ENCODE measurements around the gene ESYT1.

Gene ESYT1

DNA sequence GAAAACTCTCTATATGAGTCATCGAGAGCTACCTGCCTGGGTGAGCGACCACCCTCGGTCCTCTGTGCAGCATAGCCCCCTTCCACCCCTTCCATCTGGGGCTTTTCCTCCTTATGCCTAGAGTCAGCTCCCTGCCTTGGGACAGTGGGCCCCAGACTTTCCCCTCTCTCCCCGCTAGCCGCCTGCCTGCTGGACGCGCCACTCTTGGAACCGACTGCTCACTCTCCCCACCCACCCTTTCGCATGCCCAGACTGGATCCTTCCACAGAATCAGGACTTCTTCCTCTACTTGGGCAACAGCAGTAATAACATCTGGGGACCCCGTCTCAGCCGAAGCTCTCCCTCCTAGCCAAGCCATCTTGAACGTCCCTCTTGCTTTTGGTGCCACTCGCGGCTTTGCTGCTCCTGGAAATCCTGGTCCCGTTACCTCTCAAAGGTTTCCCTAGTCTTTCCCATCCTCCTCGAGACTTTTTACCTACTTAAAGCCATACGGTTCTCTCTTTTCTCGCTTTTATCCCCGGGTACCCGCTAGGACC is 671 bp downstream of the ESYT1 start:
- in situ Hi-C loops (cut with MboI; ENCODE audit: low sequenced_read_pairs): no loop called here

DNA sequence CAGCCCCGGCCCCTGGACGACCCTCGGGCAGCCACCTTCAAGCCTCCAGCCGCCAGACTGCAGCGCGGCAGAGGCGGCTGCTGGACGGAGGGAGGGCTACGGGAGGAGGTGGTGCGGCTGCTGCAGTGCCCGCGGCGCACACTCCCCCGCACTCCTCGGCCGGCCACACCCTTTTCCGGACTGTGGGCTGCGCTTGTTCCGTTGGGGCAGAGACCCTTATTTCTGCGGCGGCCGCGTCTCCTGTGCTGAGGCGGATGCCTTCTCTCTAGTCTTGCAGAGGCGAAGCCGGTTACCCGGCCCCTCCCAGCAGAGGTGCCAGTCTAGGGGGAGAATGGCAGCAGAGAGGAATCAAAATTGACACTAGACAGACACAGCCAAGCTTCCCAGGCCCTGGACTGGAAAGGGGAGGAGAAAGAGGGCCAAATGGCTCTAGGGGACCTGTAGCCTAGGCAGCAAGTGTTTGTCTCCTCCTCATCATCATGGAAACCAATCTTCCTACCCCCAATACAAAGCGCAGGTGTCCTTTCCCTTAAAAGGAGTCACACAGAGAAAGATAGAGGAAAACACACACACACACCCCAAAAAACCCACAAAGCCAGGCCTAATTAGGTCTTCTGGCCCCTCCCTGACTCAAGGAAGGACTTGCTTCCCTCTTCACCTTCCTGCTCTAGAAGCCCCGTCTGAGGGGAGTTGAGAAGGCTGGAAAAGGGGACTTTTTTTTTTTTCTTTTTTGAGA is 1.3 kb downstream of the ESYT1 start:
- in situ Hi-C loops (cut with MboI; ENCODE audit: low sequenced_read_pairs): no loop called here

DNA sequence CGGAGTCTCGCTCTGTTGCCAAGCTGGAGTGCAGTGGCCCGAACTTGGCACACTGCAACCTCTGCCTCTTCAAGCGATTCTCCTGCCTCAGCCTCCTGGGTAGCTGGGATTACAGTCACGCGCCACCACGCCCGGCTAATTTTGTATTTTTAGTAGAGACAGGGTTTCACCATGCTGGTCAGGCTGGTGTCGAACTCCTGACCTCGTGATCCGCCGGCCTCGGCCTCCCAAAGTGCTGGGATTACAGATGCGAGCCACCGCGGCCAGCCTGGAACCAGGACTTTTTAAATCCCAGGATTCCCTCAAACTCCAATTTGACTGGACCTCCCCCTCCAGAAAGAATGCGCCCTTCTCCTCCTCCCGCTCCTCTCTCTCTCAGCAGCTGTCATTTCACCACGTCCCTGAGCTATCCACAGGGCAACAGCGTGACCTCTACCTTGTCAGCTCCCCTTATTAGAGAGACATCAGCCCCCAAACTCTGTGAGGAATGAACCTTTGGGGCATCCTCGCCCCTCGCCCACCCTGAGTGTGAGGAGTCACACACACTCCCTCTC is 2.0 kb downstream of the ESYT1 start:
- in situ Hi-C loops (cut with MboI; ENCODE audit: low sequenced_read_pairs): no loop called here

DNA sequence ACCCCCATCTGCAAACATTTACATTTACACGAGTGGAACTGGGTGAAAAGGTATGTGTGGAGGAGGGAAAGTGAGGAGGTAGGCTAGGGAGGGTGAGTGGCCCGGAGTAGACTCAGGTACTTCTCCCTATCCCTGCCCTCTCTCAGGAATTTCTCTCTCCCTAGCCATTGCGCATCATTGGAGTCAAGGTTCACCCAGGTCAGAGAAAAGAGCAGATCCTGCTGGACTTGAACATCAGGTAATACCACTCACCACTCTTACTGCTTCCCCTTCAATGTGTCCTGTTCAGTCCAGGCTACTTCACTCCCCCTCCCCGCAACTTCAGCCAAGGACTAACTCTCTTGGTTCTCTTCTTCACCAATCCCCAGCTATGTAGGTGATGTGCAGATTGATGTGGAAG is 2.8 kb downstream of the ESYT1 start:
- in situ Hi-C loops (cut with MboI; ENCODE audit: low sequenced_read_pairs): no loop called here

DNA sequence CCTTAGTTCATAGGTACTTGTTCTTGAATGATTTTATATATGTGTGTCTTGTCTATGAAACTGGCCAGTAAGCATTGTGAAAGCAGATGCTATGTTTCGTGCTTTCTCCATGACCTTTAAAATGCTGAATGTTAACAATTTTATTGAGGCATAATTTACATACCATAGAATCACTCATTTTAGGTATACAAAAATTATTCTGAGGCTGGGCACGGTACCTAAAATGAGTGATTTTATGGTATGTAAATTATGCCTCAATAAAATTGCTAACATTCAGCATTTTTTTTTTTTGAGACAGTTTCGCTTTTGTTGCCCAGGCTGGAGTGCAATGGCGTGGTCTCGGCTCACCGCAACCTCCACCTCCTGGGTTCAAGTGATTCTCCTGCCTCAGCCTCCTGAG is 6.8 kb downstream of the ESYT1 start:
- in situ Hi-C loops (cut with MboI; ENCODE audit: low sequenced_read_pairs): no loop called here

DNA sequence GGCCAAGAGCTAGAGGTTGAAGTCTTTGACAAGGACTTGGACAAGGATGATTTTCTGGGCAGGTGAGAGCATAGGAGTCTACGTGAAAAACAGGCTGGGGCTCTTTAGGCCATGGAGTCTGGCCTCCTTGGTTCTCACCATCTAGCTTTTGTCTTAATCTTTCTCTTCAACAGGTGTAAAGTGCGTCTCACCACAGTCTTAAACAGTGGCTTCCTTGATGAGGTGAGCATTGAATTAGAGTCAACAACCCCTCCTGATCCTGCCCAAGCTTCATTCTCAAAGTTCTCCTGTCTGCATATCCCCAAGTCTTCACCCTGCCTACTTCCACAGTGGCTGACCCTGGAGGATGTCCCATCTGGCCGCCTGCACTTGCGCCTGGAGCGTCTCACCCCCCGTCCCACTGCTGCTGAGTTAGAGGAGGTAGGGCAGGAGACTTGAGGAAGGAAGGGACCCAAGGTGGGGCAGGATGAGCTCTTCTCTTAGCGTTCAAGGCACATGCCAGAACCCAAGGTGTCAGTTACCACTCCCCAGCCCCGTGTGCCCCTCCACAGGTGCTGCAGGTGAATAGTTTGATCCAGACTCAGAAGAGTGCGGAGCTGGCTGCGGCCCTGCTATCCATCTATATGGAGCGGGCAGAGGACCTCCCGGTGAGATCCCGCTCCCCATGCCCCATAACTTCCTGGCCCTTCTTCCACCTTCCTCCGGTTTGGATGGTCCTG is 9.9 kb downstream of the ESYT1 start:
- in situ Hi-C loops (cut with MboI; ENCODE audit: low sequenced_read_pairs): no loop called here

DNA sequence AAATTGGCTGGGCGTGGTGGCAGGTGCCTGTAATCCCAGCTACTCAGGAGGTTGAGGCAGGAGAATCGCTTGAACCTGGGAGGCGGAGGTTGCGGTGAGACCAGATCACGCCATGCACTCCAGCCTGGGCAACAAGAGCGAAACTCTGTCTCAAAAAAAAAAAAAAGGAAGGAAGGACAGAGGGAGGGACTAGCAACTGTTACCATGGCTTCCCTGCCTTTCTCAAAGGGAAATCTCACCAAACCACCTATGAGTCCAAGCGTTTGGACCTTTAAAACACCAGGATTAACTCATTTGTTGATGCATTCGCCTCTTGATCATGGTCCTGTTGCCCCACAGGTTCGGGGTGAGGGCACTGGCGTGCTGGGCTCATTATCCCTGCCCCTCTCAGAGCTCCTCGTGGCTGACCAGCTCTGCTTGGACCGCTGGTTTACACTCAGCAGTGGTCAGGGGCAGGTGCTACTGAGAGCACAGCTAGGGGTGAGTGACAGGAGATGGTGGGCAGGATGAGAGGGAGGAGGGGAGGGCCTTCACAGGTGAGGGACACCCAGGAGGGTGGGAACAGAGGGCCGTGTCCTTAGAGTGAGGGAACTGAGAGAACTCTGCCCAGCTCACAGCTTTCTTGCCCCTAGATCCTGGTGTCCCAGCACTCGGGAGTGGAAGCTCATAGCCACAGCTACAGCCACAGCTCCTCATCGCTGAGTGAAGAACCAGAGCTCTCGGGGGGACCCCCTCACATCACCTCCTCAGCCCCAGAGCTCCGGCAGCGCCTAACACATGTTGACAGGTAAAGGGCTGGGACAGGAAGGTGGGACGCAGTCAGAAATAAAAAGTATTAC is 14.1 kb downstream of the ESYT1 start:
- in situ Hi-C loops (cut with MboI; ENCODE audit: low sequenced_read_pairs): no loop called here

DNA sequence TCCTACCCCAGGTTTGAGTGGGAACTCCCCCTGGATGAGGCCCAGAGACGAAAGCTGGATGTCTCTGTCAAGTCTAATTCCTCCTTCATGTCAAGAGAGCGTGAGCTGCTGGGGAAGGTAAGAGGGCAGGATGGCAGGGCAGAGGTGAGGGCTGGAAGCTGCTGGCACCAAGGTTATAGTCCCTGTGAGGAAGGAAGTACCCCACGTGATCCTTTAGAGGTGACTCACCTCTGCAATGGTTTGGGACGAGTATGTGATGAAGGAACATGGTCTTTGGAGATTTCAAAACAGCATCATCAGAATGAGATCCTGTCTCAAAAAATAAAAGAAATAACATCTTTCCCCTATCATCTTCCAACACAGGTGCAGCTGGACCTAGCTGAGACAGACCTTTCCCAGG is 15.2 kb downstream of the ESYT1 start:
- in situ Hi-C loops (cut with MboI; ENCODE audit: low sequenced_read_pairs): no loop called here

DNA sequence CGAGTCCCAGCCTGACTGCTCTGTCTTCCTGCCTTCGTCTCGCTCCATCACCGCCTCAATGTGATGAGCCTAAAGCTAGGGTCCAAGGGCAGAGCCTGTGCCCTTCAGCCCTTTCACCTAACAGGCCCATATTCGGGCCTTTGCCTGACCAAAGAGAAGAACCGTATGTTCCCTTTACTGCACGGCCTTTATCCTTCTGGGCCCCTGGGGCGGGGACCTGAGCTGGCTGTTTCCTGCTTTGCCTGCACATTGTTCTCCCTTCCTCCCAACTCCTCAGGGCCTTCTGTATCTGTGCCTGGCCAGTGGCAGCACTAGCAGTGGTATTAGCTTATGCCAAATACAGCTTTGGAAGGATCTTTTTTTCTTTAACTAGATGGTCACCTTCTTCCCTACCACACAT is 15.8 kb downstream of the ESYT1 start:
- in situ Hi-C loops (cut with MboI; ENCODE audit: low sequenced_read_pairs): no loop called here

DNA sequence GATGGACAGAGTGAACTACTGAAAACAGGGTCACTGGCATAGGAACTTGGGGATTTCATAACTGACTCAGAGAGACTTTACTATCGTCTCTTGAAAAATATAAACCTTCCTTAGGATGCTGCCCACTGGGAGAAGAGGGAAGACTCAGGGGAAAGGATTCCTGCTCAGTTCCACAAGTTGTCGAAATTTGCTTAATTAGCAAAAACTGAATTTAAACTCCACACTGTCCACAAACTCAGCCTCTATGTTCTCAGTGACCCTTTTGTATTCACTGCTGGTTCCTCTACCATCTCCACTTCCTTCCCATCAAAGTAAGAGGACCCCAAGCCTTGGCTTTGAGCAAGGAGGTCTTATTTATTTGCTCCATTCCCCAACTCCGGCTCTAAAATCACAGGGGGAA is 17.1 kb downstream of the ESYT1 start:
- in situ Hi-C loops (cut with MboI; ENCODE audit: low sequenced_read_pairs): no loop called here

DNA sequence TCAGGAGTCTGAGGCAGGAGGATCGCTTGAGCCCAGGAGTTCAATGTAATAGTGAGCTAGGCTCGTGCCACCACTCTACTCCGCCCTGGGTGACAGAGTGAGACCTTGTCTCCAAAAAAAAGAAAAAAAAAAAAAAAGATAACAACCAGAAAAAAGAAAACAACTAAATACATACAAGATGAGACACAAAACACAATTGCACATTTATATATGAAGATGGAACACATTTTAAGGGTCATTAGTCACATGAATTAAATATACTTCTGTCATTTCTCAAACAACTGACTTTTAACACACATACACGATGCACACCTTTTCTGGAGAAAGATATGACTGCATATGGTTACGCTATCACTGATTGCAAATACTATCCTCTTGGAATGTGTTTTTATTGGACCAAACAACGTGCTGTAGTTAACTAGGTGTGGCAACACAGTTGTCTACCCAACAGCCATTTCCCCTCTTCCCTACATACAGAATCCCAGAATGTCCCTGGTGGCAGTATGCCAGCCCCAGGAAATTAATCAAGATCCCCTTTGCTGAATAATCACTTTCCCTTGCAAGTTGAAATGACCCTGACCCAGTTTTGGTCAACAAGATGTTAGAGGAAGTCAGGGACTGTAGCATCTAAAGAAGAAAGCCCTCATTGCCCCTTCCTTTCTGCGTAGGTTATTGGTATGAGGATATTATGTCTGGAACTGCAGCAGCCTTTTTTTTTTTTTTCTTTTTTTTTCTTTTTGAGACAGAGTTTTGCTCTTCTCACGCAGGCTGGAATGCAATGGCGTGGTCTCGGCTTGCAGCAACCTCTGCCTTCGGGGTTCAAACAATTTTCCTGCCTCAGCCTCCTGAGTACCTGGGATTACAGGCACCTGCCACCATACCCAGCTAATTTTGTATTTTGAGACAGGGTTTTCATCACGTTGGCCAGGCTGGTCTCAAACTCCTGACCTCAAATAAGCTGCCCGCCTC is 18.7 kb downstream of the ESYT1 start:
- in situ Hi-C loops (cut with MboI; ENCODE audit: low sequenced_read_pairs): no loop called here

DNA sequence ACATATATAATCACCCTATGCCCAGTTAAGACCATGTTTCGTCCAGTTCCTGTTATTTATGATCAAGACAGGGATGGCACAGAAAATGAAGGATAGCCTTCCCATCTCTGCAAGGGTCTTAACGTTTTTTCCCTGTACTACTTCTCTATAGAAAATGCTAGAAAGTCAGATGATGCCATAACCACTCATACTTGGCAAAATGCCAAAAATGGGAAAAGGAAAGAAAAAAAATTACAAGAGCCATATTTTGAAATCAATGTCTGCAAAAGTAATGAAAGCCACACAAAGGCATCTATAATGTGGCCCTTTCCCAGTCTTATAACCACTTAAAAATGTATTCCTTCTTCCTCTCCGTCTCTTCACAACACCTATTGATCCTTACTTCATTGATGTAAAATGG is 22.5 kb downstream of the ESYT1 start:
- in situ Hi-C loops (cut with MboI; ENCODE audit: low sequenced_read_pairs): no loop called here

DNA sequence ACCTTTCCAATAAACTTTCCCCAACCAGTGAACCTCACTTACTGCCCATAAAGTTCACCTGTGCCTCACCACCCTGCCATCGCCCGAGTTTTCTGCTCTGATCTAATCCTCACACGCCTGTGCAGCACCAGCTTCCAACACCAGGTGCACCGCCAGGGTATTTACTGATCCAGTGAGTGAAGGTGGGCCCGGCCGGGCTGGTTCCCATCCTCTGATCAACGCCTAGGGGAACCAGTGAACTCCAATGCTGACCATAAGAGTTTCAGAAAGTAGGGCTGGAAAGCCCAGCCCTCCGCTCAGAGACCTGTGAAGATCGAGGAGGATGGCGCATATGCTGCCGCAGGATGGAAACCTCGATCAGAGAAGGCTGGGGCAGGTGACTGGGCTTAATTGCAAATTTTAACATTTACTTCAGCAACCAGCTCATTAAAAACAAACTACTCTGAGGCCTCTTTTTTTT is 23.6 kb downstream of the ESYT1 start:
- in situ Hi-C loops (cut with MboI; ENCODE audit: low sequenced_read_pairs): no loop called here

DNA sequence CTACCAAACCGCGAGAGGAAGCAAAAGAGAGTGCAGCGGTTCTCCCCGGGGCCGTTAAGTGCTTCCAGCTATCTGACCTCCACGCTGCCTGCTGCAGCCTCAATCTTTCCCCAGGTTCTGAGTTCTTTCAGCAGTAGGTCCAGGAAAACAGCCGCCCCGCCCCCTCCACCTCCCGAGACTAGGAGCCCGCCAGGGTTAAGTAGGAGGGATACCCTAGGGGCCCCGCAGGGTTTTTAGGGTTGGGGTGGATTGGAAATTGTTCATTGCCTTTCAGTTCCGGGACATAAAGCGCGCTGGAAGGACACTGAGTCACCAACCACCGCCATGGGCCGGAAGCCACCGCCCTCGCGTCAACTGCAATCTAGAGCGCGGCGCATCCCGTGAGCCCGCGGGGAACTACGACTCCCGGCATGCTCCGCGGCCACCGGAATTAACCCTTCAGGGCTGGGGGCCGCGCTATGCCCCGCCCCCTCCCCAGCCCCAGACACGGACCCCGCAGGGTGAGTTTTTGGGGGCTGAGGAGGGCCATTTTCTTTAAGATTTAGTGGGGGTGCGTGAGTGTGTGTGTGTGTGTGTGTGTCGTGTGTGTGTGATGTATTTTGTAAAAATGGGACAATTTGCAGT is 24.2 kb downstream of the ESYT1 start, which contains the start of gene MYL6B:
Gene MYL6B, plus strand, starts transcription at position 456 of the 624 bp plus-strand sequence. CDS start 1,332 bp downstream, outside the sequence.
- in situ Hi-C loops (cut with MboI; ENCODE audit: low sequenced_read_pairs): no loop called here

DNA sequence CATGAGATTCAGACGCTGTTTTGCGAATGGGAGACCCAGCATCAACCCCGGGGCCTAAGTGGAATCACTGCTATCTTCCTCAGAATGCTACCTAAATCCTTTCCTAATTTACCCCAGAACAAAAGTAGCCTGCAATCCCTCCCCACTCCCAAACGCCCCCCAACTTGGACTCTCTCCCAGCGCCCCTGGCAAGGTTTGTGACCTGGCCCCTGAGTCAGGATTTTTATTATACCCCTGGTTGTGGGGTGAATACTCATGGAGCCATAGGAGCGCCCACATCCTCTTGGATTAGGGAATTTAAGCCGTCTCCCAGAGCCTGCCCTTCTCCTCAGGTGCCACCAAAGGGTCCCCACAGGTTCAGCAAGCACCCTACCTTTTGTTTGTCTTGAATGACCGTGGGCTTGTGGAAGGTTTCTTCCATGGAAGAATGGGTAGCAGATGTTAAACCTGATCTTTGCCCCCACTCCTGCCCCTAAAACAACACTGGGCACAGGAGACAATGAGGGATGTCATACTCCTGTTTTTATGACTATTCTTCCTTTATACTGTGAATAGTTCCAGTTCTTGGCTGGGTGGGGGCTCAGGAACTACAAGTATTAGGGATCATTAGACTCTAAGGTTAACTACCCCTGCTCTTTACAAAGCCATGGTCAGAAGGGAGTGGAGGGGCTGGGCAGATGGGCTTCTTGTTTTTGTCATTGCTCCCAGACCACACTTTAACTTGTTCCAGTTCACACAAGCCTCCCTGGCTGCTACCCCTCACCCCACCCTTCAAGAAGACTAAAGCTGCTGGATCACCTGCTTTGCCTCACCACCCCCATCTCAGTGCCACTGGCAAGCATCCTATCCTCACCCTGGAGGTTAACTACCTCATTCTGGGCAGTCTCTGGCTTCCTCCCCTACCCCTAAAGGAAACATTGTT is 24.9 kb downstream of the ESYT1 start:
- in situ Hi-C loops (cut with MboI; ENCODE audit: low sequenced_read_pairs): no loop called here

DNA sequence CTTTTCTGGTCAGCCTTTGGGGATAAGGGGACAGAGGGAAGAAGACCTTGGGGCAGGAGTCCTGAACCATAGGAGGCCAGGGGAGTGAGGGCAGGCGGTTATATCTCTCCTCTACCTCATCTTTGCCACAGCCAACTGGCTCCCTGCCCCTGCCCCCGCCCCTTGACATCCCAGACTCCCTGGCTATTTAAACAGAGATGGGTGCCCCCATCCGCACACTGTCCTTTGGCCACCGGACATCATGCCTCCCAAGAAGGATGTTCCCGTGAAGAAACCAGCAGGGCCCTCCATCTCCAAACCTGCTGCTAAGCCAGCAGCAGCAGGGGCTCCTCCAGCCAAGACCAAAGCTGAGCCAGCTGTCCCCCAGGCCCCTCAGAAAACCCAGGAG is 25.6 kb downstream of the ESYT1 start:
- in situ Hi-C loops (cut with MboI; ENCODE audit: low sequenced_read_pairs): no loop called here

DNA sequence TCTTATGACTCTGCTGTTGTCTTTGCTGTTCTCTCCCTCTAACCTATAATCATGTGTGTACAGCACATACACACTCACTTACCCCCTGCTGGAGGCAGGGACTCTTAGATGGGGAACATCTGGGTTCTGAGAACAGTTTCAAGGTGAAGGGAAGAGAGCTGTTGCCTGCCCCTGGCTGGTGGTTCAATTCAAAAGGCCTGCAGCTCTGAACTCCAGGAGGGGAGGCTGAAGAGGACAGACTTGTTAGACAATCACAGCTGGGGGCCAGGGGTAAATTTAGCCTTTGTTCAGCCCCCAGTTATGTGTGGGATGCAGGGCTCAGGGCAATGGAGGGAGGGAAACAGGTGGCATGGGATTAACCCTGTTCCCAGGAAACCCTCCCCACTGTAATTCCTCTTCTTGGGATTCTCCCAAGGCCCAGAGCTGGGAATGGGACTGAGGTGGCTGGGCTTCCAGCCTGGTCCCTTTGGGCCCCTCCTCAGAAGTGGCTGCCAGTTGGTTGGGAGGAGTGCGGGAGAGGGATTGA is 26.2 kb downstream of the ESYT1 start:
- in situ Hi-C loops (cut with MboI; ENCODE audit: low sequenced_read_pairs): no loop called here

DNA sequence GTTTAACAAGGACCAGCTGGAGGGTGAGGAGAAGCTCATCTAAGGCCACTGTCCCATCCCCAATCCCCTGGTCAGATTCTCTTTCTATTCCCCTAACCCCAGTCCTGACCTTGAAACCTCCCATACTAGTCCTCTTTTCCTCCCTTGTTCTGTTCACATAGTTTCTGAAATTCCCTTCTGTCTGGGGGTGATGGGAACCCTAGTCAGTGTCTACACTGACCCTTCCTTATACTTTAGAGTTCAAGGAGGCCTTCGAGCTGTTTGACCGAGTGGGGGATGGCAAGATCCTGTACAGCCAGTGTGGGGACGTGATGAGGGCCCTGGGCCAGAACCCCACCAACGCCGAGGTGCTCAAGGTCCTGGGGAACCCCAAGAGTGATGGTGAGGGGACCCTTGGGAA is 26.8 kb downstream of the ESYT1 start:
- in situ Hi-C loops (cut with MboI; ENCODE audit: low sequenced_read_pairs): no loop called here

All from HL-60/S4 treated with retinoic acid at 250 ng/mL for 4 days and 3 days (cell line).